ENCODE data around the gene PCBP2. TPM values are rescaled to one million over a fixed set of nuclear protein-coding genes. Genes with fewer than 3 reads are reported as not detected.
A peak's percentile ranks its signal among the peaks of the same experiment; 100 is the strongest.
"Not testable (repeated sequence)": the region's sequence is repeated elsewhere in the genome, so short reads cannot be mapped to it uniquely, and the experiment has no call there.

The PCBP2 gene
- 1,170 TPM for total RNA-seq (ENCODE audit: unreplicated experiment)
- long read RNA-seq, partial matches to known transcripts: 29 of 49 reads
- long read RNA-seq, other reads (novel, unspliced or antisense): 9 of 49 reads

- peak; percentile 97 for DNase-seq
- peak; percentile 79 for TF ChIP-seq CTCF (IDR thresholded peaks at IDR 0.05; ENCODE audit: partially characterized antibody, unreplicated experiment)
- peak within 1 kb of the TSS; percentile 93 for H3K4me3 Mint-ChIP-seq (ENCODE audit: unreplicated experiment)
- H3K36me3 Mint-ChIP-seq (ENCODE audit: unreplicated experiment): no peaks in the 10 kb centered on the region
- peaks cover 18% of the 10 kb centered on the region for H3K4me1 Mint-ChIP-seq (ENCODE audit: low read depth, unreplicated experiment)
- H3K9me3 Mint-ChIP-seq (ENCODE audit: unreplicated experiment): peaks cover 6% of the 10 kb centered on the region
- peak within 1 kb of the TSS; percentile 96 for H3K27ac Mint-ChIP-seq (ENCODE audit: unreplicated experiment)
- peaks cover 7% of the 10 kb centered on the region for H3K27me3 Mint-ChIP-seq (ENCODE audit: unreplicated experiment)
Observed at GRCh38 chr12:53451661-53452158, at the start of gene PCBP2. Gene PCBP2, plus strand, starts transcription at chr12:53452102. Its CDS starts 2,699 bp downstream, at chr12:53454801.

GRCh38 chr12:53402351-53402750, 49.6 kb upstream of the PCBP2 start:
- H3K36me3 Mint-ChIP-seq (ENCODE audit: unreplicated experiment); H3K4me3 Mint-ChIP-seq (ENCODE audit: unreplicated experiment); H3K9me3 Mint-ChIP-seq (ENCODE audit: unreplicated experiment); H3K27me3 Mint-ChIP-seq (ENCODE audit: unreplicated experiment); H3K4me1 Mint-ChIP-seq (ENCODE audit: low read depth, unreplicated experiment); H3K27ac Mint-ChIP-seq (ENCODE audit: unreplicated experiment); DNase-seq: not testable (repeated sequence)

- TF ChIP-seq CTCF (IDR thresholded peaks at IDR 0.05; ENCODE audit: partially characterized antibody, unreplicated experiment): no peak
- no peak overlapping the region for H3K4me3 Mint-ChIP-seq (ENCODE audit: unreplicated experiment)
- no peaks in the 10 kb centered on the region for H3K27me3 Mint-ChIP-seq (ENCODE audit: unreplicated experiment)
- H3K27ac Mint-ChIP-seq (ENCODE audit: unreplicated experiment): no peak overlapping the region
- no peaks in the 10 kb centered on the region for H3K4me1 Mint-ChIP-seq (ENCODE audit: low read depth, unreplicated experiment)
- peaks cover 5% of the 10 kb centered on the region for H3K36me3 Mint-ChIP-seq (ENCODE audit: unreplicated experiment)
- peaks cover 2% of the 10 kb centered on the region for H3K9me3 Mint-ChIP-seq (ENCODE audit: unreplicated experiment)
- no peak for DNase-seq
Observed at GRCh38 chr12:53402871-53403270, 49.0 kb upstream of the PCBP2 start.

- Mint-ChIP-seq H3K4me3 (ENCODE audit: unreplicated experiment) (no peak overlapping the region), H3K9me3 (ENCODE audit: unreplicated experiment) (peaks cover 4% of the 10 kb centered on the region), H3K27me3 (ENCODE audit: unreplicated experiment) (no peaks in the 10 kb centered on the region), H3K36me3 (ENCODE audit: unreplicated experiment) (no peaks in the 10 kb centered on the region), H3K27ac (ENCODE audit: unreplicated experiment) (no peak overlapping the region), H3K4me1 (ENCODE audit: low read depth, unreplicated experiment) (peaks cover 9% of the 10 kb centered on the region)
- DNase-seq: no peak
- no peak for TF ChIP-seq CTCF (IDR thresholded peaks at IDR 0.05; ENCODE audit: partially characterized antibody, unreplicated experiment)
Observed at GRCh38 chr12:53410951-53411350, 41.0 kb upstream of the PCBP2 start.

- peaks cover 12% of the 10 kb centered on the region for H3K4me1 Mint-ChIP-seq (ENCODE audit: low read depth, unreplicated experiment)
- peaks cover 8% of the 10 kb centered on the region for H3K9me3 Mint-ChIP-seq (ENCODE audit: unreplicated experiment)
- DNase-seq: no peak
- no peaks in the 10 kb centered on the region for H3K36me3 Mint-ChIP-seq (ENCODE audit: unreplicated experiment)
- no peaks in the 10 kb centered on the region for H3K27me3 Mint-ChIP-seq (ENCODE audit: unreplicated experiment)
- no peak overlapping the region for H3K4me3 Mint-ChIP-seq (ENCODE audit: unreplicated experiment)
- no peak for TF ChIP-seq CTCF (IDR thresholded peaks at IDR 0.05; ENCODE audit: partially characterized antibody, unreplicated experiment)
- no peak overlapping the region for H3K27ac Mint-ChIP-seq (ENCODE audit: unreplicated experiment)
Observed at GRCh38 chr12:53413485-53414204, 38.3 kb upstream of the PCBP2 start.

Data from glutamatergic neuron (in vitro differentiated cells).